Progenitor cell of endocrine pancreas (in vitro differentiated cells): Measurements from ENCODE around the gene CAD. TPM values are rescaled to one million over a fixed set of nuclear protein-coding genes. Genes with fewer than 3 reads are reported as not detected.

Experiments used
- DNase-seq: peaks from one replicate; pipeline ENCODE4 v3.0.0; 2021; ENCODE audit warnings: low spot score; ENCODE audit not compliant: unreplicated experiment
- H3K27ac Mint-ChIP-seq: 2 replicates; pipeline ENCODE4 v1.8.0; 2021; ENCODE audit warnings: mild to moderate bottlenecking, moderate library complexity, mixed read lengths
- H3K27me3 Mint-ChIP-seq: 2 replicates; pipeline ENCODE4 v1.8.0; 2021; ENCODE audit warnings: mixed read lengths
- H3K36me3 Mint-ChIP-seq: 2 replicates; pipeline ENCODE4 v1.8.0; 2022; ENCODE audit warnings: mixed read lengths; ENCODE audit not compliant: insufficient read depth
- H3K4me1 Mint-ChIP-seq: 2 replicates; pipeline ENCODE4 v1.8.0; 2021; ENCODE audit warnings: low read depth, mixed read lengths
- H3K4me3 Mint-ChIP-seq: 2 replicates; pipeline ENCODE4 v1.8.0; 2021; ENCODE audit warnings: low read depth, mild to moderate bottlenecking, moderate library complexity, mixed read lengths
- H3K9me3 Mint-ChIP-seq: 2 replicates; pipeline ENCODE4 v1.8.0; 2021; ENCODE audit warnings: low read depth, mixed read lengths
- CTCF ChIP-seq: fragments of 200-600 bp; sonication (generic); IDR thresholded peaks from one replicate; pipeline ENCODE4 v1.5.0; 2021; ENCODE audit warnings: antibody characterized with exemption, mild to moderate bottlenecking; ENCODE audit not compliant: unreplicated experiment
- total RNA-seq: library from RNA; stranded (reverse); gene quantifications from 2 replicates; pipeline ENCODE4 v1.2.1, GENCODE V29; 2021

The CAD gene
- total RNA-seq, 1 donor from 2014 or later, result 59.7 TPM

- Mint-ChIP-seq H3K4me1 (no peaks in the 10 kb centered on the region), H3K27me3 (no peaks in the 10 kb centered on the region), H3K9me3 (no peaks in the 10 kb centered on the region), H3K36me3 (peaks cover 29% of the 10 kb centered on the region), H3K27ac (no peak overlapping the region), H3K4me3 (no peak overlapping the region)
- TF ChIP-seq CTCF, result no peak
- DNase-seq, result no peak
These were observed 10.3 kb downstream of the CAD start for GRCh38 chr2:27227501-27227900.

GRCh38 chr2:27231921-27232320, 14.8 kb downstream of the CAD start:
- Mint-ChIP-seq H3K27me3 (no peaks in the 10 kb centered on the region), H3K4me1 (no peaks in the 10 kb centered on the region), H3K4me3 (no peak overlapping the region), H3K36me3 (peaks cover 35% of the 10 kb centered on the region), H3K27ac (no peak overlapping the region), H3K9me3 (no peaks in the 10 kb centered on the region)
- no peak for DNase-seq
- TF ChIP-seq CTCF, result no peak

GRCh38 chr2:27233341-27233740, 16.2 kb downstream of the CAD start:
- no peaks in the 10 kb centered on the region for H3K9me3 Mint-ChIP-seq
- no peak for DNase-seq
- H3K4me1 Mint-ChIP-seq, result no peaks in the 10 kb centered on the region
- peaks cover 30% of the 10 kb centered on the region for H3K36me3 Mint-ChIP-seq
- no peak for TF ChIP-seq CTCF
- H3K27me3 Mint-ChIP-seq, result no peaks in the 10 kb centered on the region
- H3K27ac Mint-ChIP-seq, result no peak overlapping the region
- H3K4me3 Mint-ChIP-seq, result no peak overlapping the region

GRCh38 chr2:27236136-27236535, 19.0 kb downstream of the CAD start:
- H3K4me1 Mint-ChIP-seq, result no peaks in the 10 kb centered on the region
- H3K4me3 Mint-ChIP-seq, result no peak overlapping the region
- H3K9me3 Mint-ChIP-seq, result no peaks in the 10 kb centered on the region
- no peak for TF ChIP-seq CTCF
- no peak for DNase-seq
- no peaks in the 10 kb centered on the region for H3K27me3 Mint-ChIP-seq
- peaks cover 38% of the 10 kb centered on the region for H3K36me3 Mint-ChIP-seq
- H3K27ac Mint-ChIP-seq, result no peak overlapping the region

- no peak for TF ChIP-seq CTCF
- H3K27me3 Mint-ChIP-seq, result no peaks in the 10 kb centered on the region
- H3K4me3 Mint-ChIP-seq, result no peak overlapping the region
- no peaks in the 10 kb centered on the region for H3K4me1 Mint-ChIP-seq
- no peaks in the 10 kb centered on the region for H3K9me3 Mint-ChIP-seq
- H3K27ac Mint-ChIP-seq, result no peak overlapping the region
- H3K36me3 Mint-ChIP-seq, result peaks cover 36% of the 10 kb centered on the region
- DNase-seq, result no peak
These were observed 19.5 kb downstream of the CAD start for GRCh38 chr2:27236626-27237025.
